IgD-negative memory B cell (primary cell): ENCODE measurements around the gene SLC5A9. TPM values are rescaled to one million over a fixed set of nuclear protein-coding genes. Genes with fewer than 3 reads are reported as not detected.
"Not testable (repeated sequence)": the region's sequence is repeated elsewhere in the genome, so short reads cannot be mapped to it uniquely, and the experiment has no call there.

Source experiments
- H3K27ac Mint-ChIP-seq, 3 donors: one replicate each; pipeline ENCODE4 v1.8.0; 2020 to 2022; ENCODE audit warnings: mild to moderate bottlenecking in 3 of 3, mixed read lengths in 3 of 3, moderate library complexity in 1 of 3
- H3K27me3 Mint-ChIP-seq: one replicate; pipeline ENCODE4 v1.8.0; 2021; ENCODE audit warnings: mixed read lengths
- H3K36me3 Mint-ChIP-seq: one replicate; pipeline ENCODE4 v1.8.0; 2020; ENCODE audit warnings: mild to moderate bottlenecking, mixed read lengths
- H3K4me1 Mint-ChIP-seq, 3 donors: one replicate each; pipeline ENCODE4 v1.8.0; 2020 to 2022; ENCODE audit warnings: mixed read lengths in 3 of 3, mild to moderate bottlenecking in 1 of 3
- H3K4me3 Mint-ChIP-seq, 4 donors: one replicate each; pipeline ENCODE4 v1.8.0; 2020 to 2022; ENCODE audit warnings: mild to moderate bottlenecking in 4 of 4, mixed read lengths in 4 of 4, moderate library complexity in 3 of 4
- H3K9me3 Mint-ChIP-seq, 3 donors: one replicate each; pipeline ENCODE4 v1.8.0; 2020 to 2021; ENCODE audit warnings: mixed read lengths in 3 of 3, mild to moderate bottlenecking in 1 of 3
- polyA plus RNA-seq: library from polyadenylated mRNA; unstranded; fragments of 300-500 nt; fragmentation: Illumina TruSeq; gene quantifications from one replicate; pipeline ENCODE4 v1.2.3, GENCODE V29; 2021

SLC5A9 gene
- polyA plus RNA-seq, 1 donor from 2014 or later = not detected

DNA sequence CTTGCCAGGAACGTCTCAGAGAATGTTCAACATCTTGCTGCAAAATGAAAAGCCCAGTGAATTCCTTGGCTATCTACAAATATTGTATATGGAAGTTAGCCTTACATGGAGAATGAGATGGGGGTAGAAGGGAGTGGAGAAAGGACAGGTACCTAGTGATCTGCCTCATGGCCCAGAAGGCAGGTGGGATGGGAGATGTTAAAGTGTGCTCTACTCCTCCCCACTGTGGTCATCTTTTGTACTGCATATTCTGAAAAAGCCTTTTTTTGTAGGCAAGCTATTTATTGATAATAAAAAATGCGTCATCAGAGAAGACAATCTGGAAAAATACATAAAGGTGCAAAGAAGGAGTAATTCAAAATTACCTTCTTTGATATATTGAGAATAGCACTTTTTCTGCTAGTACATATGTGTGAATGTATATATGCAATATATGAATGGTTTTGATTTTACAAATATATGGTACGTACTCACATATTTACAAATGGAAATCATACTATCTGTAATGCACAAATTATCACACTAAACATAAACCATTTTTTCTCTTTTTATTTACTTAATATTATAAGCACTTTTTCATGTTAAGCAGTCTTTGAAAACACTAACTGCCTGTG is 19.1 kb upstream of the SLC5A9 start:
- peaks cover 7% of the 10 kb centered on the region for H3K27me3 Mint-ChIP-seq
- no peak overlapping the region for H3K27ac Mint-ChIP-seq
- H3K9me3 Mint-ChIP-seq = no peaks in the 10 kb centered on the region
- no peak overlapping the region for H3K4me3 Mint-ChIP-seq
- no peaks in the 10 kb centered on the region for H3K36me3 Mint-ChIP-seq
- H3K4me1 Mint-ChIP-seq = no peaks in the 10 kb centered on the region

GRCh38 chr1:48205522-48205921 is 17.0 kb upstream of the SLC5A9 start:
- Mint-ChIP-seq H3K36me3 (no peaks in the 10 kb centered on the region), H3K27me3 (peaks cover 9% of the 10 kb centered on the region), H3K4me3 (no peak overlapping the region), H3K9me3 (no peaks in the 10 kb centered on the region), H3K27ac (no peak overlapping the region), H3K4me1 (no peaks in the 10 kb centered on the region)

- no peak overlapping the region for H3K4me3 Mint-ChIP-seq
Observed at GRCh38 chr1:48206371-48206770, 16.1 kb upstream of the SLC5A9 start.

GRCh38 chr1:48207131-48207530 is 15.4 kb upstream of the SLC5A9 start:
- H3K4me3 Mint-ChIP-seq = no peak overlapping the region
- peaks cover 8% of the 10 kb centered on the region for H3K27me3 Mint-ChIP-seq
- no peaks in the 10 kb centered on the region for H3K36me3 Mint-ChIP-seq
- no peaks in the 10 kb centered on the region for H3K9me3 Mint-ChIP-seq
- no peak overlapping the region for H3K27ac Mint-ChIP-seq
- no peaks in the 10 kb centered on the region for H3K4me1 Mint-ChIP-seq

More at GRCh38 chr1:48206371-48206770, 16.1 kb upstream of the SLC5A9 start:
- no peaks in the 10 kb centered on the region for H3K9me3 Mint-ChIP-seq
- no peaks in the 10 kb centered on the region for H3K4me1 Mint-ChIP-seq
- H3K27ac Mint-ChIP-seq = no peak overlapping the region
- no peaks in the 10 kb centered on the region for H3K36me3 Mint-ChIP-seq
- peaks cover 10% of the 10 kb centered on the region for H3K27me3 Mint-ChIP-seq

- peaks cover 7% of the 10 kb centered on the region for H3K27me3 Mint-ChIP-seq
- H3K4me1 Mint-ChIP-seq = no peaks in the 10 kb centered on the region
- H3K9me3 Mint-ChIP-seq = no peaks in the 10 kb centered on the region
- no peak overlapping the region for H3K27ac Mint-ChIP-seq
- H3K4me3 Mint-ChIP-seq = no peak overlapping the region
- no peaks in the 10 kb centered on the region for H3K36me3 Mint-ChIP-seq
Observed at GRCh38 chr1:48207536-48208075, 14.9 kb upstream of the SLC5A9 start.

- Mint-ChIP-seq H3K9me3 (no peaks in the 10 kb centered on the region), H3K27ac (no peak overlapping the region), H3K27me3 (peaks cover 4% of the 10 kb centered on the region), H3K4me3 (no peak overlapping the region), H3K4me1 (no peaks in the 10 kb centered on the region), H3K36me3 (no peaks in the 10 kb centered on the region)
Observed at GRCh38 chr1:48208251-48208650, 14.3 kb upstream of the SLC5A9 start.

DNA sequence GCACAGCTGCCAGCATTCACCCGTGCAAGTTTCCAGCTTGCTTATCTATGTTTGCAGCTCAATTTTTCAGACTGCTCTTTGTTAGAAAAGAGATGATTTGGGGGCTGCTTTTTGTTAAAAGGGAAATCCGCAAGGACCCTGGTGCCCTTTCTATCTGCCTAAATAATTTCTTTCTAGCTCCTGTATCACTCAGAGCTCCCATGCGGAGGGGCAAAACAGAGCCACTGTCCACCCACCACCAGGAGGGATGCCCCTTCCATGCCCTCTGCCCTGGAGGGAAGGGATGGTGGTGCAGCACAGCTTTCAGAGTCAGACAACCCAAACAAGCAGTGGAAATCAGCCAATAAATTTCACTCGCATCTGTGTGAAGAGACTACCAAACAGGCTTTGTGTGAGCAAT is 13.9 kb upstream of the SLC5A9 start:
- no peaks in the 10 kb centered on the region for H3K9me3 Mint-ChIP-seq
- peak overlapping the region in 1 of 4 donors; percentile 73 for H3K4me3 Mint-ChIP-seq
- H3K4me1 Mint-ChIP-seq = no peaks in the 10 kb centered on the region
- H3K36me3 Mint-ChIP-seq = no peaks in the 10 kb centered on the region
- H3K27me3 Mint-ChIP-seq = peaks cover 4% of the 10 kb centered on the region
- H3K27ac Mint-ChIP-seq = no peak overlapping the region

- not testable (repeated sequence) for H3K27ac Mint-ChIP-seq
Observed at GRCh38 chr1:48213462-48213861, 9.1 kb upstream of the SLC5A9 start.

GRCh38 chr1:48214366-48214765 is 8.2 kb upstream of the SLC5A9 start:
- H3K4me3 Mint-ChIP-seq, H3K27me3 Mint-ChIP-seq, H3K9me3 Mint-ChIP-seq: not testable (repeated sequence)

More at GRCh38 chr1:48213462-48213861, 9.1 kb upstream of the SLC5A9 start:
- H3K27me3 Mint-ChIP-seq, H3K4me3 Mint-ChIP-seq, H3K9me3 Mint-ChIP-seq, H3K36me3 Mint-ChIP-seq, H3K4me1 Mint-ChIP-seq: not testable (repeated sequence)

DNA sequence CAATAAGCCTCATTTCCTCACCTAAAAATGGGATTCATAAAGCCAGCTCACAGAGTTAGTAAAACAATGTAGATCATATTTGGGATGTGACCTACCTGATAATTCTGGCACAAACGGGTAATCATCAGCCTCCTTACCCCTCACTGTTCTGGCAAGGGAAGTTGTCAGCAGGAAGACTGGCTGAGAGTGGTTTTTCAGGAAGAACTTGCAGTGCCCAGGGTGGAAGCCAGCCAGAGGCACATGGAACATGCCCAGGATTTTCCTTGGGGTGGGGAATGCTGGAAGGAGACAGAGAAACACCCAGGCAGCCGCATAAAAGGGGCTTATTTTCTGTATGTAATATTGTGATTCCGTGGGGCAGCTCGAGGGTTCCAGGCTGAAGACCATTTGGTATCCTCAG is 7.7 kb upstream of the SLC5A9 start:
- Mint-ChIP-seq H3K27me3 (peaks cover 5% of the 10 kb centered on the region), H3K4me1 (no peaks in the 10 kb centered on the region), H3K27ac (no peak overlapping the region), H3K36me3 (no peaks in the 10 kb centered on the region), H3K9me3 (no peaks in the 10 kb centered on the region), H3K4me3 (no peak overlapping the region)

More at GRCh38 chr1:48214366-48214765, 8.2 kb upstream of the SLC5A9 start:
- H3K4me1 Mint-ChIP-seq, H3K27ac Mint-ChIP-seq, H3K36me3 Mint-ChIP-seq: not testable (repeated sequence)

DNA sequence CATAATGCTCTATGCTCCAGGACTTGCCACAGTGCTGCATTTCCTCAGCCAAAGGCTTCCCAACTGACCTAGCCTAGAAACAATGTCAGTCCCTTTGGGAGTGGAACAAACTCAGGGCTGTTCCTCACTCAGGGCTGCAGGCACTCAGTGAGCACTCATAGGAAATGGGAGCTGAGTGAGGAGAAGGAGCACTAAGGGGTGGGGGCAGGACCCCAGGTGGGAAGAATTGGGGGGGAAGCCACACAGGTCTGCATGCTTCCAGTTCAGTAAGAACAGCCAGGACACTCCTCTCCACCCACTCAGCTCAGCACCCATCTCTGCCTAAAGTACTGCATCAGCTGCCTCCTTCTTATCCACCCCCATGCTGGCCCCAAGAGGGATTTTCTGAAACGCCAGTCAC is 7.3 kb upstream of the SLC5A9 start:
- Mint-ChIP-seq H3K27ac (no peak overlapping the region), H3K4me1 (no peaks in the 10 kb centered on the region), H3K27me3 (peaks cover 5% of the 10 kb centered on the region), H3K9me3 (no peaks in the 10 kb centered on the region), H3K36me3 (no peaks in the 10 kb centered on the region), H3K4me3 (no peak overlapping the region)

DNA sequence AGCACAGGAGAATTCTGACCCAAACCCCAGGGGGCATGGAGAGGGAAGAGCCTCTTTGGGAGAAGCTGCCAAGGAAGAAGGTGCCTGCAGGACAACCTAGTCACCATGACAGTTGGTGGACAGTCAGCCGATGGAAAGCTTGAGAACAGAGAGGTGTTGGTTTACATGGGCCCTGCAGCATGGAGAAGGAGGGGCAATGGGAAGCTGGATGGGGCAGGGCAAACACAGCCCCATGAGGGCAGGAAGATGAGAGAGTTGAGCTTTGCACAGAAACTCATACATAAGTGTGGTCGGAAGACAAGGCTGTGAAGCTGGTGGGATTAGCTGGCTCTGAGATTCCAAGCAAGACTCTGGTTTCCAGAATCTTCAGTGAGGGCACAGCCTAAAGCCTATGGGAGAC is 6.6 kb upstream of the SLC5A9 start:
- Mint-ChIP-seq H3K36me3 (no peaks in the 10 kb centered on the region), H3K4me1 (no peaks in the 10 kb centered on the region), H3K27ac (no peak overlapping the region), H3K9me3 (no peaks in the 10 kb centered on the region), H3K4me3 (peak overlapping the region in 1 of 4 donors; percentile 36), H3K27me3 (peaks cover 2% of the 10 kb centered on the region)

DNA sequence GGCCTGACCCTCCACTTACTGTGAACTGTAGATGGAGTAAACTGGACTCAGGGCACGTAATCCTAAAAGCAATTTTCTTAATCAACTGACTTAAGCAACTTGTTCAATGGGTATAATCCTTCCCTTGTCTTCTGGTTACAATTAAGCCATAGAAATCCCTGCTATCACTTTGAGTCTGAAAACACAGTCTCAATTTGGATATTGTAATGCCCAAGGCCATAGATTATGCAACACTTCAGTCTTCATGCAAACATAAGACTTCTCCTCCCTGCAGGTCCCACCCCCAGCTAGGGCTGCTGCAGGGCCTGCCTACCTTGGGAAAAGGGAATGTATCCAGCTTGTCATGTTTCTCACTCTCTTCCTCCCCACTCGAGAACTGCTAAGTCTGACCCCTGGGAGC is 6.2 kb upstream of the SLC5A9 start:
- no peak overlapping the region for H3K27ac Mint-ChIP-seq
- no peaks in the 10 kb centered on the region for H3K36me3 Mint-ChIP-seq
- H3K9me3 Mint-ChIP-seq = no peaks in the 10 kb centered on the region
- peaks cover 4% of the 10 kb centered on the region for H3K27me3 Mint-ChIP-seq
- no peak overlapping the region for H3K4me3 Mint-ChIP-seq
- H3K4me1 Mint-ChIP-seq = no peaks in the 10 kb centered on the region

GRCh38 chr1:48216941-48217340 is 5.6 kb upstream of the SLC5A9 start:
- Mint-ChIP-seq H3K27ac (no peak overlapping the region), H3K9me3 (no peaks in the 10 kb centered on the region), H3K4me3 (no peak overlapping the region), H3K4me1 (no peaks in the 10 kb centered on the region), H3K36me3 (no peaks in the 10 kb centered on the region), H3K27me3 (peaks cover 4% of the 10 kb centered on the region)

GRCh38 chr1:48217856-48218255 is 4.7 kb upstream of the SLC5A9 start:
- Mint-ChIP-seq H3K4me3 (no peak overlapping the region), H3K36me3 (peaks cover 3% of the 10 kb centered on the region), H3K27me3 (peaks cover 4% of the 10 kb centered on the region), H3K4me1 (no peaks in the 10 kb centered on the region), H3K27ac (peak overlapping the region in 1 of 3 donors; percentile 24), H3K9me3 (no peaks in the 10 kb centered on the region)

- Mint-ChIP-seq H3K4me1 (no peaks in the 10 kb centered on the region), H3K36me3 (peaks cover 3% of the 10 kb centered on the region), H3K27ac (no peak overlapping the region), H3K4me3 (no peak overlapping the region), H3K9me3 (no peaks in the 10 kb centered on the region), H3K27me3 (peaks cover 3% of the 10 kb centered on the region)
Observed at GRCh38 chr1:48219803-48220202, 2.7 kb upstream of the SLC5A9 start.
